A673 (cell line): Measurements from ENCODE around the gene C1GALT1C1L. TPM values are rescaled to one million over a fixed set of nuclear protein-coding genes. Genes with fewer than 3 reads are reported as not detected.

Experiments
- BruUV-seq: library from RNA; stranded (reverse); fragments of 400-500 nt; replicated peaks from 2 replicates; lab custom pipeline; 2021; lab: Mats Ljungman, UMichigan
- CTCF ChIA-PET: fragments of 300-600 bp; sonication (Branson Sonifier 250); formaldehyde crosslinking; loops from one replicate; lab custom pipeline; 2022; ENCODE audit warnings: antibody characterized with exemption; lab: Charles Lee
- POLR2A ChIA-PET: fragments of 300-600 bp; sonication (Branson Sonifier 250); formaldehyde crosslinking; loops from one replicate; lab custom pipeline; 2022; ENCODE audit warnings: antibody characterized with exemption; ENCODE audit not compliant: low non-redundant PET; lab: Charles Lee
- DNase-seq: peaks from one replicate; pipeline ENCODE4 v3.0.0-alpha.2; 2015; ENCODE audit warnings: low spot score
- H3K27ac ChIP-seq: fragments of 200-600 bp; sonication (generic); 2 replicates; pipeline ENCODE4 v1.5.1; 2016; ENCODE audit warnings: mixed run types, low read depth, mild to moderate bottlenecking, mixed read lengths, antibody characterized with exemption, low read length; ENCODE audit not compliant: poor library complexity, severe bottlenecking
- H3K27me3 ChIP-seq: fragments of 200-600 bp; sonication (generic); replicated peaks from 2 replicates; pipeline ENCODE4 v1.6.1; 2017; ENCODE audit warnings: mixed run types, low read depth, mild to moderate bottlenecking, mixed read lengths, antibody characterized with exemption, low read length; ENCODE audit not compliant: insufficient read depth, poor library complexity
- H3K36me3 ChIP-seq: fragments of 200-600 bp; sonication (generic); 2 replicates; pipeline ENCODE4 v1.6.1; 2016; ENCODE audit warnings: mixed run types, mild to moderate bottlenecking, mixed read lengths, antibody characterized with exemption, low read length; ENCODE audit not compliant: insufficient read depth, poor library complexity, severe bottlenecking
- H3K4me1 ChIP-seq: fragments of 200-600 bp; sonication (generic); 2 replicates; pipeline ENCODE4 v1.6.1; 2017; ENCODE audit warnings: mixed run types, mild to moderate bottlenecking, mixed read lengths, antibody characterized with exemption, low read length; ENCODE audit not compliant: insufficient read depth, poor library complexity, severe bottlenecking
- H3K4me3 ChIP-seq: fragments of 200-600 bp; sonication (generic); 2 replicates; pipeline ENCODE4 v1.5.1; 2016; ENCODE audit warnings: low read depth, mixed run types, mild to moderate bottlenecking, mixed read lengths, low read length; ENCODE audit not compliant: poor library complexity, severe bottlenecking
- H3K9me3 ChIP-seq: fragments of 200-600 bp; sonication (generic); 2 replicates; pipeline ENCODE4 v1.6.1; 2016; ENCODE audit warnings: mixed run types, low read depth, mild to moderate bottlenecking, mixed read lengths, antibody characterized with exemption, low read length; ENCODE audit not compliant: poor library complexity, severe bottlenecking
- EZH2 ChIP-seq: fragments of 200-600 bp; sonication (generic); IDR thresholded peaks from 2 replicates; pipeline ENCODE4 v1.6.1; 2017; ENCODE audit warnings: borderline replicate concordance, low read depth, mild to moderate bottlenecking, mixed read lengths, antibody characterized with exemption, low read length; ENCODE audit not compliant: poor library complexity, severe bottlenecking
- intact Hi-C: fragments of 100-400 bp; cut with micrococcal nuclease; formaldehyde crosslinking; loops from one replicate; pipeline ENCODE4 v1.10.0; 2022; ENCODE audit not compliant: unreplicated experiment
- total RNA-seq: library from RNA; stranded (reverse); gene quantifications from 2 replicates; pipeline ENCODE4 v1.2.3, GENCODE V29; 2021
- TF ChIP-seq, protein P1 (sequence below): fragments of 300-800, 200-600 bp; sonication (generic); conservative IDR thresholded peaks from 2 replicates; pipeline ENCODE4 v1.5.1; 2017; ENCODE audit warnings: low read depth, mild to moderate bottlenecking, antibody characterized with exemption, low read length, moderate library complexity, mixed read lengths

C1GALT1C1L gene
- total RNA-seq, 1 experiment from 2014 or later: 0.41 TPM

DNA sequence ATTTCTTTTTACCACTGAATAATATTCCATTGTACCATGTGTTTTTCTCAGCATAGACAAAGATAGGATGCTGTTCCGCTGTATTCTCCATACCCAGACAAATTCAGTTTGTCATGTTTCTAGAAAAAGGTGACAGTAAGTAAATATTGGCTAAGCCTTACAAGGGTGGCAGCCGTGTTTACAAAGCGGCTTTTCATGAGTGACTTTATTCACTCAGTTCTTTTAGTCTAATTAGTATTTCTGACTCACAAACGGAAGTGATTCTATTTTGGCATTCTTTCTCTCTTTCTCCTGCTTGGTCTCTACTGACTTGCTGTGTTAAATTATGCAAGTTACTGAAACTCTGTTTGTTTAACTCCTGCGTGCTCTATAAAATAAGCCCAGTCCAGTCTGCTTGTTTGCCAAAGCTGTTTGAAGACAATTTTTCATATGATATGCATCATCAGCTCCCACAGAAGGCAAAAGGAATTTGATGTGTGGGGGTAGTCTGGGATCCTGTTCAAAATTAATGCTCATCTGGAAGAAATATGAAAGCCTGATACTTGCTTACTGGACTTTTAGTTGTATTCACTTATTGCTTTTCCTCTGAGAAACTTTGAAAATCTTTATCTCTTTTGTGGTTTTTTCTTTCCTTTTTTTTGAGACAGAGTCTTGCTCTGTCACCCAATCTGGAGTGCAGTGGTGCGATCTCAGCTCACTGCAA, 41.5 kb downstream of the C1GALT1C1L start:
- intact Hi-C loops: no loop called here
- peak; percentile 70 for DNase-seq
- Histone ChIP-seq H3K9me3 (no peaks in the 10 kb centered on the region), H3K36me3 (no peaks in the 10 kb centered on the region), H3K4me3 (no peak overlapping the region), H3K27me3 (no peaks in the 10 kb centered on the region), H3K4me1 (peaks cover 17% of the 10 kb centered on the region), H3K27ac (peak overlapping the region; percentile 35)
- BruUV-seq: no TSS peak
- ChIA-PET POLR2A (no interaction called here), CTCF (no interaction called here)
- TF ChIP-seq, protein P1, sequence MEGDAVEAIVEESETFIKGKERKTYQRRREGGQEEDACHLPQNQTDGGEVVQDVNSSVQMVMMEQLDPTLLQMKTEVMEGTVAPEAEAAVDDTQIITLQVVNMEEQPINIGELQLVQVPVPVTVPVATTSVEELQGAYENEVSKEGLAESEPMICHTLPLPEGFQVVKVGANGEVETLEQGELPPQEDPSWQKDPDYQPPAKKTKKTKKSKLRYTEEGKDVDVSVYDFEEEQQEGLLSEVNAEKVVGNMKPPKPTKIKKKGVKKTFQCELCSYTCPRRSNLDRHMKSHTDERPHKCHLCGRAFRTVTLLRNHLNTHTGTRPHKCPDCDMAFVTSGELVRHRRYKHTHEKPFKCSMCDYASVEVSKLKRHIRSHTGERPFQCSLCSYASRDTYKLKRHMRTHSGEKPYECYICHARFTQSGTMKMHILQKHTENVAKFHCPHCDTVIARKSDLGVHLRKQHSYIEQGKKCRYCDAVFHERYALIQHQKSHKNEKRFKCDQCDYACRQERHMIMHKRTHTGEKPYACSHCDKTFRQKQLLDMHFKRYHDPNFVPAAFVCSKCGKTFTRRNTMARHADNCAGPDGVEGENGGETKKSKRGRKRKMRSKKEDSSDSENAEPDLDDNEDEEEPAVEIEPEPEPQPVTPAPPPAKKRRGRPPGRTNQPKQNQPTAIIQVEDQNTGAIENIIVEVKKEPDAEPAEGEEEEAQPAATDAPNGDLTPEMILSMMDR: no peak
- TF ChIP-seq EZH2: no peak

DNA sequence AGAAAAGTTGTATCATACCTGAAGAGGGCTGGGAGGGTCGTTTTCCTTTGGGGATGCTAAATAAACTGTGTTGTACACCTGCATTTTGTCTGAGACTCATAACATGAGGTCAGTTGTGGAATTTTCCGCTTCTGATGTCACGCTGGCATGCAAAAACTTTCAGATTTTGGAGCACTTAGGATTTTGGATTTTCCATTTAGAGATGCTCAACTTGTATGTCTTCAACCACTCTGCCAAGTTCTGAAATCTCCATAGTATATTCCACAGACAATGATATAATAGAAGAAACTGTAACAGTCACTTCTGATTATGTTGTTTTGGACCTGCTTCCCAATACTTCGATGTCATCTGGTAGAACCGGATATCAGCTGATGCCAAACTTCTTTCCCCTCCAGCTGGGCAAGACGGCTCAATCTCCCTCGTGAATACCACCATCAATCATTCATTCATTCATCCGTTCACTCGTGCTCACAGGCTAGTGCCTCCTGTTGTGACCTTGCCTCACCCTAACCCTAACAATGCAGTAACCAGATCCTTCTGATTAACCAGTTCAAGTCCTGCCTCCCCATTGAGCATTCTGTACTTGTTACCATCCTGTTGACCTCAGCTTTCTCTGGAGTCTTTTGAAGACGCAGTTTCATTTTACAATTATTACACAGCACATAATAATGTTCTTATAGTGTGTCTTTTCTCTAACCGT, 44.5 kb downstream of the C1GALT1C1L start:
- BruUV-seq: no TSS peak
- CTCF ChIA-PET: no interaction called here
- POLR2A ChIA-PET: no interaction called here

More for the DNA sequence above, 44.5 kb downstream of the C1GALT1C1L start:
- H3K9me3 ChIP-seq: no peaks in the 10 kb centered on the region
- H3K27me3 ChIP-seq: no peaks in the 10 kb centered on the region
- no peaks in the 10 kb centered on the region for H3K36me3 ChIP-seq
- TF ChIP-seq, protein P1: no peak
- TF ChIP-seq EZH2: no peak
- DNase-seq: no peak
- intact Hi-C loops: no loop called here
- peaks cover 20% of the 10 kb centered on the region for H3K4me1 ChIP-seq
- no peak overlapping the region for H3K27ac ChIP-seq
- H3K4me3 ChIP-seq: no peak overlapping the region

Other genes starting within 250 kb of the C1GALT1C1L start
- 35.1 and 39.7 TPM in 2 replicates for gene THADA, start 80.4 kb downstream of the C1GALT1C1L start, total RNA-seq
- gene PLEKHH2, start 39.2 kb downstream of the C1GALT1C1L start, total RNA-seq: 2.2 and 4.7 TPM in 2 replicates
- gene DYNC2LI1, start 97.6 kb upstream of the C1GALT1C1L start, total RNA-seq: 14.8 and 21.3 TPM in 2 replicates
- not detected in 2 replicates for gene ABCG5, start 162.4 kb upstream of the C1GALT1C1L start, total RNA-seq
- gene ABCG8, start 162.5 kb upstream of the C1GALT1C1L start, total RNA-seq: not detected in 2 replicates